ENCODE data around the gene CYP17A1. TPM values are rescaled to one million over a fixed set of nuclear protein-coding genes. Genes with fewer than 3 reads are reported as not detected.

The CYP17A1 gene
- total RNA-seq, 1 donor: under 0.01 TPM

GRCh38 chr10:102815790-102816549, 21.2 kb downstream of the CYP17A1 start:
- peak; percentile 85 for DNase-seq (ENCODE audit: insufficient read length, low spot score, missing footprints)
- H4K20me1 ChIP-seq (ENCODE audit: insufficient read depth, low read length): peaks cover 2% of the 10 kb centered on the region
- peak overlapping the region; percentile 94 for H3K27ac ChIP-seq (ENCODE audit: low read depth, low read length)
- peaks cover 31% of the 10 kb centered on the region for H3K4me1 ChIP-seq (ENCODE audit: insufficient read depth, low read length)
- H3K4me2 ChIP-seq (ENCODE audit: insufficient read depth, low read length): peak overlapping the region; percentile 61
- peaks cover 37% of the 10 kb centered on the region for H3K36me3 ChIP-seq (ENCODE audit: insufficient read depth, low read length)
- no peaks in the 10 kb centered on the region for H3K9me3 ChIP-seq (ENCODE audit: low read depth, low read length)
- no peaks in the 10 kb centered on the region for H3K27me3 ChIP-seq (ENCODE audit: insufficient read depth, low read length)
- H3K79me2 ChIP-seq (ENCODE audit: insufficient read depth, low read length): no peaks in the 10 kb centered on the region
- TF ChIP-seq CTCF (IDR thresholded peaks at IDR 0.05; ENCODE audit: extremely low read depth, low read depth, low read length): no peak
- H3K4me3 ChIP-seq (ENCODE audit: insufficient read depth, low read length): no peak overlapping the region
- H2AFZ ChIP-seq (ENCODE audit: low read length): peak overlapping the region; percentile 12

DNA sequence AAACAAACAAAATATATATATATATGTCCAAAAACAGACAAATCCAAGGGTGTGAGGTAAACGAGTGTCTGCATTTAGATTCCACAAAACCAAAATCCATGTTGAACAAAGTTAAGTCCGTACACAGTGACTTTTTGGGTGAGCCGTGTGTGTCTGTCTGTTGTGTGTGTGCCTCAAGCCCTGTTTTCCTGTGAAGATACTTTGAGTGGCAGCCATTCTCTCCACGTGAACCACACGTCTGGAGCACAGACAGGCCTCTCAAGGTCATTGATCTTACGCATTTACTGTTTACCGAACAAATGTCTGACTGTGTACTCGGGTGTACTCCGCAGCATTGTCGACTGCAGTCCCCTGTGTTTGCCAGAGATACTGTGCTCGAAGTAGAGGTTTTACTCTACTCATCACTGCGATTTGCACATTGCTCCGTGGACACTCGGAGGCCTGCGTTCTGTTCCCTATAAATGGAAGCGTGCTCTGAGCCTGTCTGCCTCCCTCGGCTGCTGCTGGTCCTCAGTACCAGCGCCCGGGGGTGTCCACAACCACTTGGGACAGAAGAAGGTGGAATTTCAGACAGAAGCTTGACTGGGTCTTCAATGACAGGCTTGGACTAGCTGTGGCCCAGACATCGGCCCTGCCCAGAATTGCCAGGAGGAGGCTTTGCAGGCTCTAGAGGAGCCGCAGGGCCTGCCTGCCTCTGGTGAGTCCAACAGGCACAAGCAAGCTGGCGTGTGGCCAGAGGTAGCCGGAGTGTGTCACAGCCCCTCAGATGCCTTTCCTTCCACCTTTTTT, 22.1 kb downstream of the CYP17A1 start:
- DNase-seq (ENCODE audit: insufficient read length, low spot score, missing footprints): no peak
- Histone ChIP-seq H2AFZ (ENCODE audit: low read length) (no peak overlapping the region), H3K36me3 (ENCODE audit: insufficient read depth, low read length) (peaks cover 40% of the 10 kb centered on the region), H3K9me3 (ENCODE audit: low read depth, low read length) (no peaks in the 10 kb centered on the region), H3K4me3 (ENCODE audit: insufficient read depth, low read length) (no peak overlapping the region), H3K27me3 (ENCODE audit: insufficient read depth, low read length) (no peaks in the 10 kb centered on the region), H3K27ac (ENCODE audit: low read depth, low read length) (peak overlapping the region; percentile 94), H3K79me2 (ENCODE audit: insufficient read depth, low read length) (no peaks in the 10 kb centered on the region), H3K4me2 (ENCODE audit: insufficient read depth, low read length) (peak overlapping the region; percentile 61), H3K4me1 (ENCODE audit: insufficient read depth, low read length) (peaks cover 31% of the 10 kb centered on the region), H4K20me1 (ENCODE audit: insufficient read depth, low read length) (peaks cover 2% of the 10 kb centered on the region)
- TF ChIP-seq CTCF (IDR thresholded peaks at IDR 0.05; ENCODE audit: extremely low read depth, low read depth, low read length): no peak

GRCh38 chr10:102814453-102814871, 22.8 kb downstream of the CYP17A1 start:
- H3K36me3 ChIP-seq (ENCODE audit: insufficient read depth, low read length): peaks cover 46% of the 10 kb centered on the region
- TF ChIP-seq CTCF (IDR thresholded peaks at IDR 0.05; ENCODE audit: extremely low read depth, low read depth, low read length): no peak

More at GRCh38 chr10:102814453-102814871, 22.8 kb downstream of the CYP17A1 start:
- Histone ChIP-seq H3K4me1 (ENCODE audit: insufficient read depth, low read length) (peaks cover 31% of the 10 kb centered on the region), H3K27ac (ENCODE audit: low read depth, low read length) (peak overlapping the region; percentile 94), H3K9me3 (ENCODE audit: low read depth, low read length) (no peaks in the 10 kb centered on the region), H4K20me1 (ENCODE audit: insufficient read depth, low read length) (peaks cover 2% of the 10 kb centered on the region), H2AFZ (ENCODE audit: low read length) (no peak overlapping the region), H3K79me2 (ENCODE audit: insufficient read depth, low read length) (peaks cover 3% of the 10 kb centered on the region), H3K4me3 (ENCODE audit: insufficient read depth, low read length) (no peak overlapping the region), H3K4me2 (ENCODE audit: insufficient read depth, low read length) (no peak overlapping the region), H3K27me3 (ENCODE audit: insufficient read depth, low read length) (no peaks in the 10 kb centered on the region)
- DNase-seq (ENCODE audit: insufficient read length, low spot score, missing footprints): peak; percentile 77

All from osteoblast (primary cell).